Loucy (cell line): ENCODE measurements around the gene MEGF10.
A peak's percentile ranks its signal among the peaks of the same experiment; 100 is the strongest.

Source experiments
- H2AFZ ChIP-seq: fragments of 200-600 bp; sonication (generic); 2 replicates; pipeline ENCODE4 v1.6.0; 2016; ENCODE audit warnings: antibody characterized with exemption, mild to moderate bottlenecking, low read length, moderate library complexity
- H3F3A ChIP-seq: fragments of 200-600 bp; 2 replicates; pipeline ENCODE4 v1.6.0; 2016; ENCODE audit warnings: antibody characterized with exemption, low read depth, mild to moderate bottlenecking
- H3K27me3 ChIP-seq: fragments of 200-600 bp; sonication (generic); 2 replicates; pipeline ENCODE4 v1.6.1; 2014; ENCODE audit warnings: low read length, mild to moderate bottlenecking; ENCODE audit not compliant: insufficient read depth, poor library complexity, severe bottlenecking
- H3K36me3 ChIP-seq: fragments of 200-600 bp; sonication (generic); 2 replicates; pipeline ENCODE4 v1.6.1; 2016; ENCODE audit warnings: low read length; ENCODE audit not compliant: insufficient read depth
- H3K4me1 ChIP-seq: fragments of 200-600 bp; sonication (generic); 2 replicates; pipeline ENCODE4 v1.5.1; 2014; ENCODE audit warnings: low read length, mild to moderate bottlenecking; ENCODE audit not compliant: insufficient read depth, poor library complexity, severe bottlenecking
- H3K4me2 ChIP-seq: fragments of 200-600 bp; sonication (generic); 2 replicates; pipeline ENCODE4 v1.6.0; 2014; ENCODE audit warnings: antibody characterized with exemption, low read length, low read depth, mild to moderate bottlenecking; ENCODE audit not compliant: poor library complexity, severe bottlenecking
- H3K4me3 ChIP-seq: fragments of 200-600 bp; sonication (generic); 2 replicates; pipeline ENCODE4 v1.5.1; 2014; ENCODE audit warnings: low read length, mild to moderate bottlenecking, mixed read lengths; ENCODE audit not compliant: poor library complexity, severe bottlenecking
- H3K79me2 ChIP-seq: fragments of 200-600 bp; sonication (generic); 2 replicates; pipeline ENCODE4 v1.6.1; 2014; ENCODE audit warnings: low read length; ENCODE audit not compliant: insufficient read depth
- H3K9ac ChIP-seq: fragments of 200-600 bp; sonication (generic); 2 replicates; pipeline ENCODE4 v1.6.0; 2014; ENCODE audit warnings: mild to moderate bottlenecking, low read depth, low read length, moderate library complexity; ENCODE audit not compliant: poor library complexity, severe bottlenecking
- H3K9me2 ChIP-seq: fragments of 200-600 bp; sonication (generic); replicated peaks from 2 replicates; pipeline ENCODE4 v1.6.1; 2016; ENCODE audit warnings: low read depth, low read length, mixed read lengths
- H3K9me3 ChIP-seq: fragments of 200-600 bp; sonication (generic); 2 replicates; pipeline ENCODE4 v1.6.1; 2014; ENCODE audit warnings: mild to moderate bottlenecking, antibody characterized with exemption, low read length, low read depth; ENCODE audit not compliant: insufficient read depth
- H4K20me1 ChIP-seq: fragments of 200-600 bp; sonication (generic); 2 replicates; pipeline ENCODE4 v1.6.0; 2014; ENCODE audit warnings: antibody characterized with exemption, low read length, mild to moderate bottlenecking; ENCODE audit not compliant: insufficient read depth, poor library complexity, severe bottlenecking
- EZH2phosphoT487 ChIP-seq: fragments of 200-600 bp; IDR thresholded peaks from 2 replicates; pipeline ENCODE4 v1.6.1; 2018; ENCODE audit warnings: antibody characterized with exemption, mild to moderate bottlenecking, moderate library complexity, borderline replicate concordance
- TF ChIP-seq, protein P1 (sequence below): fragments of 200-600 bp; sonication (generic); conservative IDR thresholded peaks from 2 replicates; pipeline ENCODE4 v1.5.1; 2014; ENCODE audit warnings: mild to moderate bottlenecking, antibody characterized with exemption, low read length

Gene MEGF10

DNA sequence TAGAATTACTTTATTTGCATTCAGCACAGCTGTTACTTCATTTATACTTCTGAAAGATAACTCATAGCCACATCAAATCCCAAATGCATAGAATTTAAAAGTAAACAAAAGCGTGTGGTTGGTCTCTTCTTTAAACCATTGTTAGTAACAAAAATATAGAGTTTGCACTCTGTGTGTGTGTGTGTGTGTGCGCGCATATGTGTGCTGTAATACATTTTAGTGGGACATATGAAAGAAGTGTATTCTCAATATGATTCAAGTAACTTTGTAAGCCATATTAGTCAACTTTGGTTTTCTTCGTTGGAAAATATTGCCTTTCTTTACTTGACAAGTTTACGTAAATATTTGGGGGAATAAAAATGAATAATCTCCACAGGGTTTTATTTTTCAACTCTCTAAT is 120.8 kb downstream of the MEGF10 start:
- no peaks in the 10 kb centered on the region for H3K9me2 ChIP-seq
- no peaks in the 10 kb centered on the region for H3F3A ChIP-seq
- no peak overlapping the region for H3K4me3 ChIP-seq
- no peaks in the 10 kb centered on the region for H3K27me3 ChIP-seq
- peak overlapping the region; percentile 28 for H3K4me2 ChIP-seq
- no peak overlapping the region for H3K9ac ChIP-seq
- H2AFZ ChIP-seq, result no peak overlapping the region
- no peaks in the 10 kb centered on the region for H3K36me3 ChIP-seq
- H3K4me1 ChIP-seq, result peaks cover 30% of the 10 kb centered on the region
- H4K20me1 ChIP-seq, result no peaks in the 10 kb centered on the region
- no peaks in the 10 kb centered on the region for H3K79me2 ChIP-seq
- TF ChIP-seq, protein P1, sequence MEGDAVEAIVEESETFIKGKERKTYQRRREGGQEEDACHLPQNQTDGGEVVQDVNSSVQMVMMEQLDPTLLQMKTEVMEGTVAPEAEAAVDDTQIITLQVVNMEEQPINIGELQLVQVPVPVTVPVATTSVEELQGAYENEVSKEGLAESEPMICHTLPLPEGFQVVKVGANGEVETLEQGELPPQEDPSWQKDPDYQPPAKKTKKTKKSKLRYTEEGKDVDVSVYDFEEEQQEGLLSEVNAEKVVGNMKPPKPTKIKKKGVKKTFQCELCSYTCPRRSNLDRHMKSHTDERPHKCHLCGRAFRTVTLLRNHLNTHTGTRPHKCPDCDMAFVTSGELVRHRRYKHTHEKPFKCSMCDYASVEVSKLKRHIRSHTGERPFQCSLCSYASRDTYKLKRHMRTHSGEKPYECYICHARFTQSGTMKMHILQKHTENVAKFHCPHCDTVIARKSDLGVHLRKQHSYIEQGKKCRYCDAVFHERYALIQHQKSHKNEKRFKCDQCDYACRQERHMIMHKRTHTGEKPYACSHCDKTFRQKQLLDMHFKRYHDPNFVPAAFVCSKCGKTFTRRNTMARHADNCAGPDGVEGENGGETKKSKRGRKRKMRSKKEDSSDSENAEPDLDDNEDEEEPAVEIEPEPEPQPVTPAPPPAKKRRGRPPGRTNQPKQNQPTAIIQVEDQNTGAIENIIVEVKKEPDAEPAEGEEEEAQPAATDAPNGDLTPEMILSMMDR, result no peak
- no peak for TF ChIP-seq EZH2phosphoT487
- H3K9me3 ChIP-seq, result no peaks in the 10 kb centered on the region

- Histone ChIP-seq H3K4me1 (peaks cover 25% of the 10 kb centered on the region), H3K79me2 (no peaks in the 10 kb centered on the region), H2AFZ (no peak overlapping the region), H3K4me3 (no peak overlapping the region), H3K9me2 (no peaks in the 10 kb centered on the region), H3K9ac (no peak overlapping the region), H3K27me3 (no peaks in the 10 kb centered on the region), H3K9me3 (no peaks in the 10 kb centered on the region), H3K4me2 (no peak overlapping the region), H4K20me1 (no peaks in the 10 kb centered on the region), H3F3A (no peaks in the 10 kb centered on the region), H3K36me3 (no peaks in the 10 kb centered on the region)
- TF ChIP-seq EZH2phosphoT487, result no peak
- TF ChIP-seq, protein P1, result no peak
Observed at GRCh38 chr5:127412698-127413097, 122.1 kb downstream of the MEGF10 start.

DNA sequence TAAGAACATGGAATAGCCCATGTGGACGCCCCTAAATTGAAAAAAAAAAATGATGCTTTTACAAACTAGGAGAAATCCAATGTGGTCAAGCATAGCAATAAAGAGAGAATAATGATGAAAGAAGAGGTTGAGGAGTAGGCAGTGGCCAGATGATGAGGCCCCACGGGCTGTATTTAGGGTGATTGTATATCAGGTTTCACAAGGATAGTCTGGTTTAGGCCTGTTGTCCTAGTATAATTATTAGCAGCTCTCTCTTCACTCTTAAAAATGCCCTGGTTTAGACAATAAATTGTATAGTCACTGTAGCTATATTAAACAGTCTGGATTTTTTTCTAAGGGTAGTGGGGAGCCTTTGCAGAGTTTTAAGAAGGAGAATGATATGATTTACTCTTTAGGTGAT is 124.4 kb downstream of the MEGF10 start:
- Histone ChIP-seq H4K20me1 (no peaks in the 10 kb centered on the region), H3K4me1 (peaks cover 16% of the 10 kb centered on the region), H3K9me3 (no peaks in the 10 kb centered on the region), H3K4me2 (no peak overlapping the region), H3K9me2 (no peaks in the 10 kb centered on the region), H3K36me3 (no peaks in the 10 kb centered on the region), H3K27me3 (no peaks in the 10 kb centered on the region), H3F3A (no peaks in the 10 kb centered on the region), H3K4me3 (no peak overlapping the region), H3K9ac (no peak overlapping the region), H3K79me2 (no peaks in the 10 kb centered on the region), H2AFZ (no peak overlapping the region)
- no peak for TF ChIP-seq EZH2phosphoT487
- TF ChIP-seq, protein P1, result no peak
